ENCODE data around the gene TNFRSF25. TPM values are rescaled to one million over a fixed set of nuclear protein-coding genes. Genes with fewer than 3 reads are reported as not detected.

TNFRSF25 gene
- total and polyA plus RNA-seq, 10 of the 15 experiments (the other 5 are each of a cell fraction or from before 2014, with no cell fraction given): 0.23 to 8.6 (median 0.46) TPM; not detected in 5

- ChIA-PET RAD21 (ENCODE audit: unreplicated experiment) (no interaction called here), CTCF (interaction anchor here (8.0 kb wide), 1 partner anchor 20 kb away, joined by 137 read pairs; the partner anchor contains the start of genes ESPN and HES2), SMC1A (ENCODE audit: uncharacterized antibody, unreplicated experiment) (interaction anchor here (1.6 kb wide), 1 partner anchor 22 kb away, joined by 3 read pairs; the partner anchor contains the start of gene TNFRSF25), POLR2A (no interaction called here)
- Histone ChIP-seq H3K9ac (ENCODE audit: control insufficient read depth, insufficient read depth, low read length) (no peak overlapping the region), H3K79me2 (ENCODE audit: control insufficient read depth, insufficient read depth, low read length) (no peaks in the 10 kb centered on the region), H3K4me2 (ENCODE audit: control insufficient read depth, insufficient read depth) (no peak overlapping the region), H4K20me1 (ENCODE audit: control insufficient read depth, insufficient read depth) (no peaks in the 10 kb centered on the region), H3K9me3 (replicated peaks; ENCODE audit: control insufficient read depth, insufficient read depth, low read length) (no peaks in the 10 kb centered on the region), H3K27me3 (replicated peaks in 1 of 2; ENCODE audit: control insufficient read depth in 2 of 2, insufficient read depth in 2 of 2, low read length in 1 of 2) (peaks cover 0 to 5% of the 10 kb centered on the region in 2 experiments; a peak in 3 of 4 replicates), H3K4me3 (no peak overlapping the region), H3K4me1 (ENCODE audit: control insufficient read depth, insufficient read depth, low read length) (no peaks in the 10 kb centered on the region; the same call in 1 of the 2 replicates), H3K27ac (ENCODE audit: control insufficient read depth, insufficient read depth) (no peak overlapping the region), H3K36me3 (ENCODE audit: control insufficient read depth in 2 of 2, insufficient read depth in 2 of 2, low read length in 1 of 2) (no peaks in the 10 kb centered on the region), H2AFZ (ENCODE audit: control insufficient read depth, low read depth, low read length) (no peak overlapping the region)
- intact Hi-C loops (cut with micrococcal nuclease; ENCODE audit: unreplicated experiment) (no loop called here), in situ Hi-C loops (cut with MboI) (no loop called here)
- BruUV-seq (replicated peaks): no TSS peak
- no peak for DNase-seq (ENCODE audit: low read depth, low spot score)
- no peak for FAIRE-seq
- WGBS (ENCODE audit: insufficient coverage, insufficient replicate concordance, low lambda C conversion rate, missing lambda C conversion rate): 44% methylated on average over 15 of the region's 15 CpGs
- TF ChIP-seq SP1 (IDR thresholded peaks at IDR 0.05; ENCODE audit: low read depth, low read length): no peak
- TF ChIP-seq ATF3 (IDR thresholded peaks at IDR 0.05; ENCODE audit: borderline replicate concordance, extremely low read depth, low read depth, low read length): no peak
- no peak for ATAC-seq
These were observed 21.6 kb downstream of the TNFRSF25 start for GRCh38 chr1:6444377-6444776.

- Histone ChIP-seq H3K79me2 (ENCODE audit: control insufficient read depth, insufficient read depth, low read length) (no peaks in the 10 kb centered on the region), H3K27ac (ENCODE audit: control insufficient read depth, insufficient read depth) (no peak overlapping the region), H3K4me3 (no peak overlapping the region), H3K4me2 (ENCODE audit: control insufficient read depth, insufficient read depth) (no peak overlapping the region), H3K9me3 (replicated peaks; ENCODE audit: control insufficient read depth, insufficient read depth, low read length) (no peaks in the 10 kb centered on the region), H3K27me3 (replicated peaks in 1 of 2; ENCODE audit: control insufficient read depth in 2 of 2, insufficient read depth in 2 of 2, low read length in 1 of 2) (peaks cover 0 to 4% of the 10 kb centered on the region in 2 experiments; a peak in 3 of 4 replicates), H3K4me1 (ENCODE audit: control insufficient read depth, insufficient read depth, low read length) (no peaks in the 10 kb centered on the region; the same call in 1 of the 2 replicates), H3K36me3 (ENCODE audit: control insufficient read depth in 2 of 2, insufficient read depth in 2 of 2, low read length in 1 of 2) (no peaks in the 10 kb centered on the region), H4K20me1 (ENCODE audit: control insufficient read depth, insufficient read depth) (no peaks in the 10 kb centered on the region; the same call in 1 of the 2 replicates), H3K9ac (ENCODE audit: control insufficient read depth, insufficient read depth, low read length) (no peak overlapping the region), H2AFZ (ENCODE audit: control insufficient read depth, low read depth, low read length) (no peak overlapping the region)
- no peak for FAIRE-seq
- ChIA-PET CTCF (interaction anchor here (0.7 to 8.0 kb wide), 4 partner anchors 19 to 49 kb away, joined by 3 to 137 read pairs (median 6); partner anchors contain the start of genes ESPN and HES2), POLR2A (interaction anchor here (0.7 kb wide), 1 partner anchor 21 kb away, joined by 4 read pairs; no protein-coding TSS in a partner anchor), RAD21 (ENCODE audit: unreplicated experiment) (no interaction called here), SMC1A (ENCODE audit: uncharacterized antibody, unreplicated experiment) (no interaction called here)
- whole genome bisulfite sequencing (ENCODE audit: insufficient coverage, insufficient replicate concordance, low lambda C conversion rate, missing lambda C conversion rate): 34% methylated on average over 21 of the region's 21 CpGs
- in situ Hi-C loops (cut with MboI) (no loop called here), intact Hi-C loops (cut with micrococcal nuclease; ENCODE audit: unreplicated experiment) (no loop called here)
- BruUV-seq (replicated peaks): no TSS peak
- no peak for DNase-seq (ENCODE audit: low read depth, low spot score)
- ATAC-seq: no peak
- TF ChIP-seq MYB (IDR thresholded peaks at IDR 0.05; ENCODE audit: borderline replicate concordance, low read depth, low read length): no peak
- TF ChIP-seq MXI1 (IDR thresholded peaks at IDR 0.05; ENCODE audit: low read depth, low read length): no peak
These were observed 22.4 kb downstream of the TNFRSF25 start for GRCh38 chr1:6443339-6444115.
